Left kidney (tissue), 2 donors: ENCODE data around the gene CAMKK1. TPM values are rescaled to one million over a fixed set of nuclear protein-coding genes. Genes with fewer than 3 reads are reported as not detected.
A peak's percentile ranks its signal among the peaks of the same experiment; 100 is the strongest.

ENCODE experiments used
- DNase-seq: peaks from one replicate; pipeline ENCODE4 v3.0.0-alpha.2; 2013
- polyA plus RNA-seq: library from polyadenylated mRNA; unstranded; fragments of 120-200 nt; gene quantifications from one replicate; pipeline ENCODE4 v1.2.1, GENCODE V29; 2013; ENCODE audit not compliant: insufficient read length

The CAMKK1 gene
- polyA plus RNA-seq, 1 donor: 4.2 TPM

- DNase-seq: no peak
Observed at GRCh38 chr17:3896108-3896967, 3.5 kb upstream of the CAMKK1 start.

- DNase-seq: no peak
Observed at GRCh38 chr17:3895354-3895753, 2.5 kb upstream of the CAMKK1 start.

- DNase-seq: no peak
Observed at GRCh38 chr17:3894911-3895343, 2.1 kb upstream of the CAMKK1 start.

- DNase-seq: no peak
Observed at GRCh38 chr17:3894188-3894587, 1.3 kb upstream of the CAMKK1 start.

GRCh38 chr17:3893720-3894116 is 865 bp upstream of the CAMKK1 start:
- DNase-seq: no peak

GRCh38 chr17:3892095-3892998 is 506 bp downstream of the CAMKK1 start:
- no peak for DNase-seq

- DNase-seq: no peak
Observed at GRCh38 chr17:3891626-3892094, 1.2 kb downstream of the CAMKK1 start.

GRCh38 chr17:3890878-3891219 is 2.0 kb downstream of the CAMKK1 start:
- no peak for DNase-seq

GRCh38 chr17:3890082-3890877 is 2.6 kb downstream of the CAMKK1 start:
- no peak for DNase-seq

- no peak for DNase-seq
Observed at GRCh38 chr17:3889325-3890012, 3.4 kb downstream of the CAMKK1 start.

GRCh38 chr17:3888343-3889171 is 4.3 kb downstream of the CAMKK1 start:
- DNase-seq: peak; percentile 88

GRCh38 chr17:3887804-3888203 is 5.0 kb downstream of the CAMKK1 start:
- no peak for DNase-seq

- DNase-seq: no peak
Observed at GRCh38 chr17:3887394-3887793, 5.5 kb downstream of the CAMKK1 start.

- DNase-seq: no peak
Observed at GRCh38 chr17:3886776-3887175, 6.1 kb downstream of the CAMKK1 start.

GRCh38 chr17:3885970-3886369 is 6.9 kb downstream of the CAMKK1 start:
- DNase-seq: no peak

GRCh38 chr17:3885271-3885670 is 7.6 kb downstream of the CAMKK1 start:
- no peak for DNase-seq

GRCh38 chr17:3884188-3884587 is 8.7 kb downstream of the CAMKK1 start:
- no peak for DNase-seq

- no peak for DNase-seq
Observed at GRCh38 chr17:3882276-3882675, 10.6 kb downstream of the CAMKK1 start.

- no peak for DNase-seq
Observed at GRCh38 chr17:3880983-3881382, 11.9 kb downstream of the CAMKK1 start.

- no peak for DNase-seq
Observed at GRCh38 chr17:3879591-3880417, 13.0 kb downstream of the CAMKK1 start.
